ENCODE results near the gene SELENBP1. TPM values are rescaled to one million over a fixed set of nuclear protein-coding genes. Genes with fewer than 3 reads are reported as not detected.

SELENBP1 gene
- total and polyA plus RNA-seq, 2 of the 13 experiments (the other 11 are each of a cell fraction or from before 2014, with no cell fraction given) = 27.8 to 29.0 TPM

DNA sequence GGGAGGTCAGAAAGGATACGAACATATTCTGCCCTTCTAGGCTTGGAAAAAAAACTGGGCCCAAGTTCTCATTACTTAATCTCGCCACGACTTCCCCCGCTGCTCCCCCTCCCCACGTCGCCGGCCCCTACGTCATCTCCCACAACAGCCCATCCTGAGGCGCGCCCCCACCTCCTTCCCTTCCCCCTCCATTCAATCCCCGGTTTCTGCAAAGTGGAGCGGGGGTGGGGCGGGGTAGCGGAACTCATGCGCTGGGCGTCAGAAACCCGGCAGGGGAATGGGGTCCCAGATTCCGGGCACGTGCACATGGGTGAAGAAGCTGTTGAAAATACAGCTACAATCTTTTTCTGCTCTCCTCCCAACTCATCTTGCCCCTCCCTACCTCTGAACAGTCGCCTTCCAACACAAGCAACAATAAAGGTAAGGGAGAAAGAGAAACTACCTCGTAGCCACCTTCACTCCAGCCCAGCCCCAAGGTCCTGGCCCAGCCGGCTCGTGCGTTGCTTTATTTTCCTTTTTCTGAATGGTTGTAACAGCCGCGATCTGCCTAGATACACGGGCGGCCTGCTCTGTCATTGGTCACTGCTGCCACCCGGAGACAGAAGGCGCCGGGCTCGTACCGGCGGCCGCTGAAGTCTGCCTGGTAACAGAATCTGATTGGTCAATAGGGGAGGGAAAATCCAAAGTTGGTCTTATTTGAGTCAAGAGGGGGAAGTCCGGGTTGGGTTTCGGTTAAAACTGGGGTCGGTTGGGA is 25.6 kb downstream of the SELENBP1 start, which contains the start of gene RFX5 (continued):
- TF ChIP-seq ZSCAN31 (CRISPR knock-in tag; IDR thresholded peaks at IDR 0.05; ENCODE audit: low read depth) (peak; percentile 73; the same call in 1 of the 2 replicates), FOXK2 (IDR thresholded peaks at IDR 0.05) (no peak), KDM3A (CRISPR knock-in tag; IDR thresholded peaks at IDR 0.05; ENCODE audit: low read depth) (no peak), CEBPB (IDR thresholded peaks at IDR 0.05; ENCODE audit: borderline replicate concordance, low read depth, low read length) (peak; percentile 23; the same call in 1 of the 2 replicates), ZNF572 (CRISPR knock-in tag; IDR thresholded peaks at IDR 0.05) (no peak), PHF21A (CRISPR knock-in tag; IDR thresholded peaks at IDR 0.05) (peak; percentile 32; the same call in 1 of the 2 replicates), ARNTL (CRISPR knock-in tag; IDR thresholded peaks at IDR 0.05) (peak; percentile 62), KAT8 (CRISPR knock-in tag; IDR thresholded peaks at IDR 0.05) (no peak), SRY (CRISPR knock-in tag; IDR thresholded peaks at IDR 0.05) (no peak), BHLHE40 (IDR thresholded peaks at IDR 0.05; ENCODE audit: low read length) (peak; percentile 66), ZNF782 (CRISPR knock-in tag; IDR thresholded peaks at IDR 0.05; ENCODE audit: borderline replicate concordance) (no peak), CBX1 (IDR thresholded peaks at IDR 0.05; ENCODE audit: low read depth) (no peak), ZNF143 (CRISPR knock-in tag; IDR thresholded peaks at IDR 0.05) (no peak), ZNF775 (CRISPR knock-in tag; IDR thresholded peaks at IDR 0.05; ENCODE audit: borderline replicate concordance) (no peak), DMAP1 (CRISPR knock-in tag; IDR thresholded peaks at IDR 0.05) (peak; percentile 64; the same call in 1 of the 2 replicates), RFXAP (CRISPR knock-in tag; IDR thresholded peaks at IDR 0.05; ENCODE audit: borderline replicate concordance) (peak; percentile 100)
- TF ChIP-seq, protein P1, sequence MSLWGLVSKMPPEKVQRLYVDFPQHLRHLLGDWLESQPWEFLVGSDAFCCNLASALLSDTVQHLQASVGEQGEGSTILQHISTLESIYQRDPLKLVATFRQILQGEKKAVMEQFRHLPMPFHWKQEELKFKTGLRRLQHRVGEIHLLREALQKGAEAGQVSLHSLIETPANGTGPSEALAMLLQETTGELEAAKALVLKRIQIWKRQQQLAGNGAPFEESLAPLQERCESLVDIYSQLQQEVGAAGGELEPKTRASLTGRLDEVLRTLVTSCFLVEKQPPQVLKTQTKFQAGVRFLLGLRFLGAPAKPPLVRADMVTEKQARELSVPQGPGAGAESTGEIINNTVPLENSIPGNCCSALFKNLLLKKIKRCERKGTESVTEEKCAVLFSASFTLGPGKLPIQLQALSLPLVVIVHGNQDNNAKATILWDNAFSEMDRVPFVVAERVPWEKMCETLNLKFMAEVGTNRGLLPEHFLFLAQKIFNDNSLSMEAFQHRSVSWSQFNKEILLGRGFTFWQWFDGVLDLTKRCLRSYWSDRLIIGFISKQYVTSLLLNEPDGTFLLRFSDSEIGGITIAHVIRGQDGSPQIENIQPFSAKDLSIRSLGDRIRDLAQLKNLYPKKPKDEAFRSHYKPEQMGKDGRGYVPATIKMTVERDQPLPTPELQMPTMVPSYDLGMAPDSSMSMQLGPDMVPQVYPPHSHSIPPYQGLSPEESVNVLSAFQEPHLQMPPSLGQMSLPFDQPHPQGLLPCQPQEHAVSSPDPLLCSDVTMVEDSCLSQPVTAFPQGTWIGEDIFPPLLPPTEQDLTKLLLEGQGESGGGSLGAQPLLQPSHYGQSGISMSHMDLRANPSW (CRISPR knock-in tag; IDR thresholded peaks at IDR 0.05; ENCODE audit: borderline replicate concordance) = no peak
- TF ChIP-seq, protein P2, sequence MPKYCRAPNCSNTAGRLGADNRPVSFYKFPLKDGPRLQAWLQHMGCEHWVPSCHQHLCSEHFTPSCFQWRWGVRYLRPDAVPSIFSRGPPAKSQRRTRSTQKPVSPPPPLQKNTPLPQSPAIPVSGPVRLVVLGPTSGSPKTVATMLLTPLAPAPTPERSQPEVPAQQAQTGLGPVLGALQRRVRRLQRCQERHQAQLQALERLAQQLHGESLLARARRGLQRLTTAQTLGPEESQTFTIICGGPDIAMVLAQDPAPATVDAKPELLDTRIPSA (CRISPR knock-in tag; IDR thresholded peaks at IDR 0.05; ENCODE audit: borderline replicate concordance) = no peak
- TF ChIP-seq, protein P3, sequence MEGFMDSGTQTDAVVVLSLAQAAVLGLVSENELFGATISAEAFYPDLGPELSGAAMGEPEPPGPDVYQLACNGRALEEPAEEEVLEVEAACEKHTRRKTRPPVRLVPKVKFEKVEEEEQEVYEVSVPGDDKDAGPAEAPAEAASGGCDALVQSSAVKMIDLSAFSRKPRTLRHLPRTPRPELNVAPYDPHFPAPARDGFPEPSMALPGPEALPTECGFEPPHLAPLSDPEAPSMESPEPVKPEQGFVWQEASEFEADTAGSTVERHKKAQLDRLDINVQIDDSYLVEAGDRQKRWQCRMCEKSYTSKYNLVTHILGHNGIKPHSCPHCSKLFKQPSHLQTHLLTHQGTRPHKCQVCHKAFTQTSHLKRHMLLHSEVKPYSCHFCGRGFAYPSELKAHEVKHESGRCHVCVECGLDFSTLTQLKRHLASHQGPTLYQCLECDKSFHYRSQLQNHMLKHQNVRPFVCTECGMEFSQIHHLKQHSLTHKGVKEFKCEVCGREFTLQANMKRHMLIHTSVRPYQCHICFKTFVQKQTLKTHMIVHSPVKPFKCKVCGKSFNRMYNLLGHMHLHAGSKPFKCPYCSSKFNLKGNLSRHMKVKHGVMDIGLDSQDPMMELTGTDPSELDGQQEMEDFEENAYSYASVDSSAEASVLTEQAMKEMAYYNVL (CRISPR knock-in tag; IDR thresholded peaks at IDR 0.05; ENCODE audit: borderline replicate concordance) = no peak; the same call in 1 of the 2 replicates
- TF ChIP-seq, protein P4, sequence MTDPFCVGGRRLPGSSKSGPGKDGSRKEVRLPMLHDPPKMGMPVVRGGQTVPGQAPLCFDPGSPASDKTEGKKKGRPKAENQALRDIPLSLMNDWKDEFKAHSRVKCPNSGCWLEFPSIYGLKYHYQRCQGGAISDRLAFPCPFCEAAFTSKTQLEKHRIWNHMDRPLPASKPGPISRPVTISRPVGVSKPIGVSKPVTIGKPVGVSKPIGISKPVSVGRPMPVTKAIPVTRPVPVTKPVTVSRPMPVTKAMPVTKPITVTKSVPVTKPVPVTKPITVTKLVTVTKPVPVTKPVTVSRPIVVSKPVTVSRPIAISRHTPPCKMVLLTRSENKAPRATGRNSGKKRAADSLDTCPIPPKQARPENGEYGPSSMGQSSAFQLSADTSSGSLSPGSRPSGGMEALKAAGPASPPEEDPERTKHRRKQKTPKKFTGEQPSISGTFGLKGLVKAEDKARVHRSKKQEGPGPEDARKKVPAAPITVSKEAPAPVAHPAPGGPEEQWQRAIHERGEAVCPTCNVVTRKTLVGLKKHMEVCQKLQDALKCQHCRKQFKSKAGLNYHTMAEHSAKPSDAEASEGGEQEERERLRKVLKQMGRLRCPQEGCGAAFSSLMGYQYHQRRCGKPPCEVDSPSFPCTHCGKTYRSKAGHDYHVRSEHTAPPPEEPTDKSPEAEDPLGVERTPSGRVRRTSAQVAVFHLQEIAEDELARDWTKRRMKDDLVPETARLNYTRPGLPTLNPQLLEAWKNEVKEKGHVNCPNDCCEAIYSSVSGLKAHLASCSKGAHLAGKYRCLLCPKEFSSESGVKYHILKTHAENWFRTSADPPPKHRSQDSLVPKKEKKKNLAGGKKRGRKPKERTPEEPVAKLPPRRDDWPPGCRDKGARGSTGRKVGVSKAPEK (CRISPR knock-in tag; IDR thresholded peaks at IDR 0.05; ENCODE audit: borderline replicate concordance) = no peak
- TF ChIP-seq, protein P5, sequence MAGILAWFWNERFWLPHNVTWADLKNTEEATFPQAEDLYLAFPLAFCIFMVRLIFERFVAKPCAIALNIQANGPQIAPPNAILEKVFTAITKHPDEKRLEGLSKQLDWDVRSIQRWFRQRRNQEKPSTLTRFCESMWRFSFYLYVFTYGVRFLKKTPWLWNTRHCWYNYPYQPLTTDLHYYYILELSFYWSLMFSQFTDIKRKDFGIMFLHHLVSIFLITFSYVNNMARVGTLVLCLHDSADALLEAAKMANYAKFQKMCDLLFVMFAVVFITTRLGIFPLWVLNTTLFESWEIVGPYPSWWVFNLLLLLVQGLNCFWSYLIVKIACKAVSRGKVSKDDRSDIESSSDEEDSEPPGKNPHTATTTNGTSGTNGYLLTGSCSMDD (CRISPR knock-in tag; IDR thresholded peaks at IDR 0.05) = no peak
